ENCODE data around the gene TIAL1. TPM values are rescaled to one million over a fixed set of nuclear protein-coding genes. Genes with fewer than 3 reads are reported as not detected.

TIAL1 gene
- total RNA-seq, 3 donors from 2014 or later = 73.3 to 110 (median 76.4) TPM

DNA sequence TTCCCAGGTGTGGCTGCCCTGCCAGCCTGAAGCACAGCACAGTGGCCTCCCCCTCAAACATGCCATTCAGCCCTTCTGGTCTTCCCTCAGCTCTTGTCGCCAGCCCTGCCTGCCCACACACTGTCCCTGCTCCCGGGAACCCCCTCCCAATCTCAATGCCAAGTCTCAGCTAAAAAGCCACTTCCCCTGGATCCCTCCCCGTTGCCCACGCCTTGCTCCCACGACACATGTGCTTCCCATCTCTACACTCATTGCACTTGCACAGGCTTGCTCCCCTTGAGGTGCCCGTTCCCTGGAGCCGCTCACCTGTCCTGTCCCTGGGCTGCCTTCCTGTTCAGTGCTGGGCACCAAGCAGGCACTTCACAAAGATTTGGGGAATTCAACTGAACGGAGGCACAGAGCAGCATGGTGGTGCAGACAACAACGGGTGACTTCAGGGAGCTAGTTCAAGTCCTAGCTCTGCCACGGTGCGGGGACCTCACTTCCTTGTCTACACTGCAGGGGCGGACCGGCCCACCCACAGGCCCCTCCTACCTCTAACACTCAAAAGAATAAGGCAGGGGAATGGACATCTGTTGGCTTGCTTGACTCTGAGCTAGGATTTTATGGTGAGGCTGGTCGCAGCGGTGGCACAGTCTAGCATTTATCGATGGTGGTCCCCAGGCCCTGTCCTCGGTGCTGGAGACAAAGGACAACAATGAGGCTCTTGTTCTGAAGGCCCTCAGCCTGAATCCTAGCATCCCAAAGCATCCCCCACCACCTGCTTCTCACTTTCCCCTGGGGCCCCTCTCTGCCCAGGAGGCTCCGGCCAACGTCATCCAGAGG is 72.7 kb downstream of the TIAL1 start:
- Histone ChIP-seq H3K27ac (no peak overlapping the region), H3K27me3 (no peaks in the 10 kb centered on the region), H3K4me3 (no peak overlapping the region), H3K36me3 (no peaks in the 10 kb centered on the region), H3K4me1 (no peaks in the 10 kb centered on the region), H3K9me3 (no peaks in the 10 kb centered on the region)
- TF ChIP-seq POLR2A (IDR thresholded peaks at IDR 0.05) = no peak
- no peak for TF ChIP-seq POLR2AphosphoS5 (IDR thresholded peaks at IDR 0.05)
- no peak for TF ChIP-seq CTCF (IDR thresholded peaks at IDR 0.05)
- intact Hi-C loops (cut with DNase I; ENCODE audit: low total_unique reads) = loop anchor here (5.0 kb wide), 1 partner anchor 1222 kb away; no protein-coding TSS in a partner anchor
- no peak for DNase-seq (ENCODE audit: low spot score in 2 of 2)

Other genes with a start within 250 kb of the TIAL1 start
- 10 to 100 TPM; 34.0 to 39.2 (median 36.4) TPM for gene RGS10, start 54.2 kb downstream of the TIAL1 start, total RNA-seq
- 10 to 100 TPM; 17.1 to 29.9 (median 23.9) TPM for gene BAG3, start 54.4 kb upstream of the TIAL1 start, total RNA-seq
- 10 to 100 TPM; 13.1 to 15.1 (median 14.6) TPM for gene INPP5F, start 129.1 kb upstream of the TIAL1 start, total RNA-seq

All from breast epithelium (tissue), 4 donors.